Limb (tissue), 2 donors: Measurements from ENCODE around the gene LIG1.

Source experiments
- DNase-seq, 2 donors: peaks; one replicate each; pipeline ENCODE4 v3.0.0-alpha.2; 2016; ENCODE audit errors: extremely low spot score in 2 of 2

LIG1 gene

GRCh38 chr19:48182434-48182833 is 12.3 kb upstream of the LIG1 start:
- DNase-seq = no peak

GRCh38 chr19:48181505-48181904 is 11.4 kb upstream of the LIG1 start:
- no peak for DNase-seq

GRCh38 chr19:48176226-48176625 is 6.1 kb upstream of the LIG1 start:
- DNase-seq = no peak

DNA sequence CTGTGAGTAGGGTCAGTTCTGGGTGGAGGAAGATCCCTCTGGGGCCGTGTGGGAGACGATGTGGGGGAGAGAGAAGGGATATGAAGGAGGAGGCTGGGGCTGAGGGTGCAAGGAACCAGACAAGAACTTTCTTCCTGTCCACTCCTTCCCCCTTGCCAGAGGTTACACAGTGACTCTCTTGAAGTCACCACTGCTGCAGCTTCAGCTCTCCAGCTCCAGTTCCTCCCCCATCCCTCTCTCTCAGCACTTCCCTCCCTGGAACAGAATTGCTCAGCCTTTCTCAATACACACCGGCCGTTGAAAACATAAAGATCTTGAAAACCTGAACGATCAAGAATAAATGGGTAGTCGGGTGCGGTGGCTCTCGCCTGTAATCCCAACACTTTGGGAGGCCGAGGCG is 5.4 kb upstream of the LIG1 start:
- DNase-seq = no peak

DNA sequence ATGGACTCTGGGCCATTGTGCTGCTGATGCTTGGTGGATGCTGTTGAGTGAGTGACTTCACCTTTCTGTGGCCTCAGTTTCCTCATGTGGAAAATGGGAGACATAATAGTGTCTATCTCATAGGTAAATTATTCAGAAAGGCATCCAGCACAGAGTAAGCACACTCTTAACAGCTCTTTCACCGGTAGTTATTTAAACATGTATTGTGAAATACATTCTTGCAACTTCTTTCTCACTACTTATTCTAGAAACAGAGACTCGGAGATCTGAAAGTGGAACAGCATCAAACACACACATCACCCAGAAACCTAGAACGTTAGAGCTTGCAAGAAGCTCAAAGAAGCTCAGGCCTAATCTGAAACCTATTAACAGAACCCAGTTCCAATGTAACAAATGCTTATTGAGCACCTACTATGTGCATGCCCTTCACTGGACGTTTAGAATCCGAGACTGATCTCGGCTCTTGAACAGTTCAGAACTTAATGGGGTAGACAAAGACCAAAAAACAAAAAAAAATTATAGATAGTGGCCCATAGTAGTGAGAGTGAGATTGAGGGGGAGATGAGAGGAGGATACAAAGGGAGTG is 4.4 kb upstream of the LIG1 start:
- DNase-seq = no peak

DNA sequence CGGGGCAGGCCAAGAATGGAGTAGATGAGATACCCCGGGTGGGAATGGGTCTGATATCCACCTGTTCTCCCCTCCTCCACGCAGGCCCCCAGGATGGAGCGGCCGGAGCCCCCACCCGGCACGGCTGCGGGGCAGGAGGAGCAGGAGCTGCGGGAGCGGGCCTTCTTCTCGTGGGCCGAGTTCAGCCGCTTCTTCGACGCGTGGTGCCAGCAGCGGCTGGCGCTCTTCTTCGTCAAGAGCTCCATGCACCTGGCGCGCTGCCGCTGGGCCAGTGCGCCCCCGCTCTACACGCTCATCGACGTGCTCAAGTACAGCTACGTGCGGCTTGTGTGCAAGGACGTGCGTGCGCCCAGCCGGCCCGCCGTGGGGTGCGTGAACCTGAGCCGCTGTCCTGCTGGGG is 1.6 kb upstream of the LIG1 start:
- no peak for DNase-seq

GRCh38 chr19:48170817-48171347 is 738 bp upstream of the LIG1 start:
- peak in 1 of 2 donors; percentile 13 for DNase-seq

DNA sequence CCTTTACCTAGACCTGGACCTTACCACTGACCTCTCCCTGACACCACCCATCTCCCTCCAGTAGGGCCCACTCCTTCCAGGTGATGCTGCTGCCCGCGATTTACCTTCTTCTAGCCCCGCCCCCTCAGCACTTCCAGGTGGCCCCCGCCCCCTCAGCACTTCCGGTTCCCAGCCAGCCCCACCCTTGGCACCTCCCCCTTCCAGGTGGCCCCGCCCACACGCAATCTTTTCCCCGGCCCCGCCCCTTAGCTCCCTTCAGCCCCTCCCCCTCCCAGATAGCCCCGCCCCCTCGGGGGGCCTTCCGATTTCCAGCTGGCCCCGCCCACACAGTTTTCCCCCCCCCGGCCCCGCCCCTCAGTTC is 586 bp downstream of the LIG1 start:
- DNase-seq = peak; percentile 15 to 89

DNA sequence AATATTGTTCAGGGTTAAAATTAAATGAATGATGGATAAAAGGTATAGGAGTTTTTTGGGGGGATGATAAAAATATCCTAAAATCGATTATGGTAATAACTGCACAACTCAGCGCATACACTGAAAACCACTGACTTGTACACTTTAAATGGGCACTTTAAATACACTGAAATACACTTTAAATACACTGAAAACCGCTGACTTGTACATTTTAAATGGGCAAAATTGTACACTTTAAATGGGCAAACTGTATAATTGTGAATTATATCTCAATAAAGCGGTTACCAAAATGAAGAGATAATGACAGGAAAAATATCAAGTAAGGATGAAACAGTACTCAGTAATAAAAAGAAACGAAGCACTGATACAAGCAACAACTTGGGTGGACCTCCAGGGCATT is 1.5 kb downstream of the LIG1 start:
- no peak for DNase-seq

DNA sequence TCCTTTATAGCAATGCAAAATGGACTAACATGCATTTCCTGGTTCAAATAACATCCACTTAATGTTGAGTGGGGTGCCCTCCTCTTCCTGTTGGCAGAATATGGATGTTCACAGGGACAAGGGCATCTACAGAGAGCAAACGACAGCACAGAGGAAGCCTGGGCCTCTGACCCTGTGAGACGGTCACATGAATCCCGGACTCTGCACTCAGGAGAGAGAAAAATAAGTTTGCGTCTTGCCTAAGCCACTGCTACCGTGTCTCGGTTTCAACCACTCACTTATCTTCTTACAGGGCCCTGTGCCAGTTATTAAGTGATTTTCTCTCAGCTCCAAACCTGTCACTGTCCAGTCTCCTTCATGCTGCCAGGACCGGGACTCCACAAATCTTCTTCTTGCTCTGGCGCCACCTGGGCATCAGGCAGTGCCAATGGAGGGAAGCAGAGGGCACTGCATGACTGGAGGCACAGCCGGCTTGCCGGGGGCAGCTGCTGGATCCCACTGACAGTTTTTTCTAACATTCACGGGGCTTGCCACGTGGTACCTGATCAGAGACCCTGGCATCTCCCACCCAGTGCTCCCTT is 11.8 kb downstream of the LIG1 start:
- DNase-seq = no peak

GRCh38 chr19:48154003-48154402 is 16.1 kb downstream of the LIG1 start:
- no peak for DNase-seq

GRCh38 chr19:48152551-48152950 is 17.6 kb downstream of the LIG1 start:
- peak; percentile 79 to 80 for DNase-seq

GRCh38 chr19:48149430-48149829 is 20.7 kb downstream of the LIG1 start:
- no peak for DNase-seq

- no peak for DNase-seq
Measured at GRCh38 chr19:48148576-48148975, 21.6 kb downstream of the LIG1 start.

- no peak for DNase-seq
Measured at GRCh38 chr19:48147597-48148175, 22.5 kb downstream of the LIG1 start.

DNA sequence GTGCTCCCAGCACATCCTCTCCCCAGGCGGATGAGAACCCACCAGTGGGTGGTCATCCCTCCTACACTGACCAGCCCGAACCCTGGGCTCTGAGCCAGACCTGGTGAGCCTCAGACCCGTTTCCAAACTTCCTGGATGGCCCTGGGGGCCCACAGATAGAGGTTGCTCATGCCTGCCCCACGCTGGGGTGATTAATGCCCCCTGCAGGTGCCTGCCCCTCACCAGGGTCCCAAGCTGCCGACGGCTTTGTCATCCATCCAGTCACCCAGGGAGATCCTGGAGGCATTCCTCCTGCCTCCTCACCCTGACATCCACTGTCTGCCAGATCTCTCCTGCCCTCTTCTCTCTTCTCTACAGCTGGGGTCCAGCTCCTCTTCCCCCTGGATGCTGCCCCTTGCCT is 31.1 kb downstream of the LIG1 start:
- DNase-seq = no peak

- DNase-seq = no peak
Measured at GRCh38 chr19:48137411-48137810, 32.7 kb downstream of the LIG1 start.

GRCh38 chr19:48136547-48136946 is 33.6 kb downstream of the LIG1 start:
- DNase-seq = no peak

- DNase-seq = peak in 1 of 2 donors; percentile 49
Measured at GRCh38 chr19:48135411-48135810, 34.7 kb downstream of the LIG1 start.

DNA sequence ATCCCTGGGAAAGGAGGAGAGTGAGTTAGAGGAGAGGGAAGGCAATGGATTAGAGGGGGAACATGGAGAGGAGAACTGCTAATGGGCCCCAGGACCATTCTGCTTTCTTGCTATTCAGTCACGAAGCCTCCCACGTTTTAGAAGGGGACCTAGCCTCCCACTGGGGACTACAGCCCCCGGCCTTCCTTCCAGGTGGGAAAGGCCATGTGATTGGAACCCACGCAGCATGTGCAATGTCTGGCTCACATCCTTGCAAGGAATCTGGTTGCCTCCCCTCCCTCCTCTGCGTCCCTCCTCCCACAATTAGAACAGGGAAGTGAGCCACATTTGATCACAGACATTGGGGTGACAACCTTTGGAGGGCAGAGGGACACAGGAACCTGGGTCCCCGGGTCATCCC is 37.0 kb downstream of the LIG1 start:
- no peak for DNase-seq

DNA sequence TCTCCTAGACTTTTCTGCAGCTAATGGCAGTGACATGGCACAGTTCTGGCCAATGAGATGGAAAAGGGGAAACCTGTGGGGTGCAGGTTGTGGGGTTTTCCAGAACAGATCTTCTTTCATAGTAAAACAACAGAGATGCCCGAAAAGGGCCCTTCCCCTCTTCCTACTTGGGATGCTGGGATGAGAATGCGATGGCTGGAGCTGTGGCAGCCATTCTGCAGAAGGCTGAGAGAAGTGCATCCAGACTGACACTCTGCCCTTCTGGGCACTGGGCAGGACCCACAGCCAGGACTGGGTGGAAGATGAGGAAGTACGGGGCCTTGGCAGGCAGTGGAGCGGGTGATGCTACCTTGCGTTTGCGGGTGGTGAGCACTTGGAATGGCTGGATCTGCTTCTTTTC is 42.6 kb downstream of the LIG1 start:
- DNase-seq = no peak

GRCh38 chr19:48123907-48124651 is 46.1 kb downstream of the LIG1 start:
- no peak for DNase-seq

DNA sequence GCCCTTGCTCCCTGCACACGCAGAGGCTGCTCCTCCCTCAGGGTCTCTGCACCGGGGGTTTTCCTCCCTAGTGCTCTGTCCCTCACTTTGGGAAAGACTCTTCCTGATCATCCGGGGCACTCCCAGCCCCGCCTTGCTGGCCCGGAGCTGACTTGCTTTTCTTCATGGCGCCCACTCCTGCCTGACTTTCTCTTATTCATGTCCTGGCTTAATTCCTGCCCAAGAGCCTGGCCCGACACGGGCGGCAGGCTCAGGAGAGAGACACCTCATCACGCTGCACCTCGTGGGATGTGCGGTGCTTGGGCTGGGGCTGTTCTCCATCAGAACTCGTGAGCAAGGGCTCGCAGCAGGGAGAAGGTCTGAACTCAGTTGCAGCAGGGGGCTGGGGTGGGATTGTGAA is 47.7 kb downstream of the LIG1 start:
- no peak for DNase-seq
